ENCODE measurements around the gene STYXL2.

- TF ChIP-seq CTCF (IDR thresholded peaks at IDR 0.05) (no peak; the same call in 1 of the 2 replicates), ZFX (IDR thresholded peaks at IDR 0.05; ENCODE audit: borderline replicate concordance) (no peak)
These were observed 34.7 kb downstream of the STYXL2 start for GRCh38 chr1:167128261-167129227.
